K562 (cell line): Measurements from ENCODE around the gene RSPH9. TPM values are rescaled to one million over a fixed set of nuclear protein-coding genes. Genes with fewer than 3 reads are reported as not detected.

Source experiments
- ATAC-seq: fragments of 200-7000 bp; cut with Tn5 transposase; 3 replicates; pipeline ENCODE4 v1.9.1; 2020; ENCODE audit warnings: moderate library complexity
- BruUV-seq: library from RNA; stranded (reverse); fragments of 400-500 nt; replicated peaks from 2 replicates; lab custom pipeline; 2021; lab: Mats Ljungman, UMichigan
- CTCF ChIA-PET: fragments of 300-600 bp; formaldehyde crosslinking; extraction: SDS; loops from one replicate; lab custom pipeline; 2021; ENCODE audit warnings: low intra/inter-chr PET ratio; lab: Yijun Ruan, JAX
- POLR2A ChIA-PET: fragments of 300-600, 350-650 bp; sonication (Branson Sonifier 250); formaldehyde crosslinking; extraction: SDS; loops from one replicate; lab custom pipeline; 2021; ENCODE audit warnings: antibody characterized with exemption, inconsistent platforms; lab: Yijun Ruan, JAX
- DNase-seq, 4 experiments: peaks; one replicate each; pipeline versions ENCODE4 v3.0.0 to v3.0.0-alpha.2; 2011 to 2018; ENCODE audit warnings: low spot score in 3 of 4, mixed read lengths in 3 of 4; ENCODE audit errors: extremely low read depth in 1 of 4
- FAIRE-seq: peaks from 2 replicates; lab custom pipeline; 2011; peaks lifted over from hg19 to GRCh38; lab: Jason Lieb, UNC
- H2AFZ ChIP-seq: 2 replicates; pipeline ENCODE4 v1.6.0; 2011; ENCODE audit warnings: low read depth, low read length, control low read depth, inconsistent platforms
- H3K27ac ChIP-seq: fragments of 200-600 bp; 3 replicates; pipeline ENCODE4 v1.8.0; 2011; ENCODE audit warnings: low read depth, mild to moderate bottlenecking, control low read depth, inconsistent platforms, low read length, moderate library complexity, mixed read lengths; ENCODE audit errors: extremely low read depth
- H3K27me3 ChIP-seq, 2 experiments: fragments of 300-600 bp in 1 of 2; 2 replicates in 1 of 2; 3 replicates in 1 of 2; pipeline versions ENCODE4 v1.6.0 to v1.8.0; 2011; ENCODE audit warnings: inconsistent platforms in 2 of 2, low read length in 2 of 2, mild to moderate bottlenecking in 1 of 2, mixed read lengths in 1 of 2, moderate library complexity in 1 of 2; ENCODE audit not compliant: control insufficient read depth in 2 of 2, insufficient read depth in 2 of 2
- H3K36me3 ChIP-seq: fragments of 300-600 bp; 3 replicates; pipeline ENCODE4 v1.8.0; 2011; ENCODE audit warnings: mild to moderate bottlenecking, low read length, inconsistent platforms; ENCODE audit not compliant: control insufficient read depth, insufficient read depth
- H3K4me1 ChIP-seq, 2 experiments: fragments of 200-600 bp in 1 of 2; replicated peaks in 1 of 2; 2 replicates in 1 of 2; 3 replicates in 1 of 2; pipeline versions ENCODE4 v1.5.1 to v1.8.0; 2011; ENCODE audit warnings: inconsistent platforms in 2 of 2, low read length in 2 of 2, mild to moderate bottlenecking in 1 of 2, mixed read lengths in 1 of 2, moderate library complexity in 1 of 2; ENCODE audit not compliant: control insufficient read depth in 2 of 2, insufficient read depth in 2 of 2
- H3K4me2 ChIP-seq: 2 replicates; pipeline ENCODE4 v1.6.1; 2011; ENCODE audit warnings: low read length, control low read depth, inconsistent platforms, mixed read lengths; ENCODE audit not compliant: insufficient read depth
- H3K4me3 ChIP-seq: fragments of 200-600 bp; sonication (generic), shearing (Covaris generic); 2 replicates; pipeline ENCODE4 v1.5.1; 2016; ENCODE audit warnings: control low read depth, inconsistent platforms
- H3K79me2 ChIP-seq: fragments of 200-600 bp; 3 replicates; pipeline ENCODE4 v1.8.0; 2011; ENCODE audit warnings: low read length, inconsistent platforms; ENCODE audit not compliant: control insufficient read depth, insufficient read depth
- H3K9ac ChIP-seq, 2 experiments: 2 replicates each; pipeline versions ENCODE4 v1.6.0 to v1.6.1; 2011; ENCODE audit warnings: low read depth in 2 of 2, low read length in 2 of 2, control low read depth in 1 of 2, inconsistent platforms in 1 of 2, mild to moderate bottlenecking in 1 of 2, mixed read lengths in 1 of 2; ENCODE audit not compliant: insufficient read depth in 1 of 2
- H3K9me1 ChIP-seq: one replicate; pipeline ENCODE4 v1.6.0; 2011; ENCODE audit warnings: inconsistent platforms, mild to moderate bottlenecking, low read length, moderate library complexity; ENCODE audit not compliant: control insufficient read depth, insufficient read depth
- H3K9me3 ChIP-seq: replicated peaks from 2 replicates; pipeline ENCODE4 v1.5.1; 2011; ENCODE audit warnings: low read depth, low read length, inconsistent platforms; ENCODE audit not compliant: control insufficient read depth, insufficient read depth
- H4K20me1 ChIP-seq: replicated peaks from 2 replicates; pipeline ENCODE4 v1.6.1; 2011; ENCODE audit warnings: low read length, inconsistent platforms, mixed read lengths; ENCODE audit not compliant: control insufficient read depth, insufficient read depth
- BCOR ChIP-seq: fragments of 450-650 bp; IDR thresholded peaks from 2 replicates; pipeline ENCODE4 v1.6.1; 2016
- BDP1 ChIP-seq: IDR thresholded peaks from 3 replicates; pipeline ENCODE4 v1.6.1; 2011; ENCODE audit not compliant: insufficient read length, insufficient read depth
- BHLHE40 ChIP-seq: IDR thresholded peaks from 2 replicates; pipeline ENCODE4 v1.6.1; 2011; ENCODE audit warnings: low read length, improper control_type of control experiment
- CBX1 ChIP-seq: sonication (generic); IDR thresholded peaks from 2 replicates; pipeline ENCODE4 v1.6.1; 2016; ENCODE audit warnings: antibody characterized with exemption, low read depth, mild to moderate bottlenecking
- CHAMP1 ChIP-seq: fragments of 450-650 bp; IDR thresholded peaks from 2 replicates; pipeline ENCODE4 v1.6.1; 2016; ENCODE audit warnings: mild to moderate bottlenecking
- HMG20B ChIP-seq: fragments of 250-450 bp; sonication (Bioruptor Pico); IDR thresholded peaks from 2 replicates; pipeline ENCODE4 v1.5.0; 2021; ENCODE audit warnings: mild to moderate bottlenecking
- MCM2 ChIP-seq: fragments of 450-650 bp; IDR thresholded peaks from 2 replicates; pipeline ENCODE4 v1.6.1; 2017; ENCODE audit warnings: low read depth, mild to moderate bottlenecking
- NFIC ChIP-seq: fragments of 450-650 bp; IDR thresholded peaks from 2 replicates; pipeline ENCODE4 v1.6.1; 2017; ENCODE audit warnings: mild to moderate bottlenecking, inconsistent platforms
- RBM39 ChIP-seq: fragments of 200-400 bp; formaldehyde crosslinking; optimal IDR thresholded peaks from 2 replicates; pipeline ENCODE3; 2018; ENCODE audit warnings: low read depth, low read length
- SAFB ChIP-seq: fragments of 200-400 bp; formaldehyde crosslinking; IDR thresholded peaks from 2 replicates; pipeline ENCODE4 v1.6.1; 2017; ENCODE audit warnings: low read depth, low read length, borderline replicate concordance
- ZBTB49 ChIP-seq: sonication (generic); formaldehyde crosslinking; IDR thresholded peaks from 2 replicates; pipeline ENCODE4 v1.8.0; 2022; ENCODE audit warnings: missing genetic modification reagents, mild to moderate bottlenecking, borderline replicate concordance
- ZKSCAN1 ChIP-seq: fragments of 150-350 bp; IDR thresholded peaks from 2 replicates; pipeline ENCODE4 v1.6.1; 2016; ENCODE audit warnings: low read depth, low read length
- ZNF23 ChIP-seq: fragments of 250-450 bp; sonication (Bioruptor Pico); IDR thresholded peaks from 2 replicates; pipeline ENCODE4 v1.4.0; 2020; ENCODE audit warnings: mild to moderate bottlenecking
- ZNF41 ChIP-seq: fragments of 250-450 bp; sonication (Bioruptor Pico); conservative IDR thresholded peaks from 2 replicates; pipeline ENCODE4 v1.4.0; 2020; ENCODE audit warnings: mild to moderate bottlenecking
- ZSCAN29 ChIP-seq: fragments of 450-650 bp; IDR thresholded peaks from 2 replicates; pipeline ENCODE4 v1.6.1; 2017
- WGBS: fragments of 100-300 bp; shearing (Covaris generic); methylation state at CpG from one replicate; pipeline ENCODE4 v1.1.6; 2016; ENCODE audit warnings: low coverage, mixed read lengths; ENCODE audit not compliant: insufficient coverage; ENCODE audit errors: missing lambda C conversion rate; 5-methylcytosine and 5-hydroxymethylcytosine counted together
- in situ Hi-C: fragments of 300-500 bp; cut with MboI; formaldehyde crosslinking; loops from 4 replicates; pipeline ENCODE4 v1.15.0; 2018; ENCODE audit warnings: inconsistent platforms, mixed read lengths
- intact Hi-C: fragments of 100-400 bp; cut with micrococcal nuclease; formaldehyde crosslinking; loops from 2 replicates; pipeline ENCODE4 v1.14.2; 2022
- polyA plus RNA-seq, 8 experiments: library from polyadenylated mRNA; depleted of rRNA in 4 of 8; stranded (reverse) in 5 of 8; unstranded in 3 of 8; fragments of >200 nt; fragmentation: Nextera tagmentation in 2 of 8; fragmentation: Illumina TruSeq in 1 of 8; extraction: Ambion mirVana in 2 of 8; extraction: Trizol in 1 of 8; gene quantifications; 2 replicates each; pipeline versions ENCODE4 v1.2.1 to v1.2.3, GENCODE V29; 2011 to 2014; ENCODE audit warnings: inconsistent platforms in 1 of 8, missing spikeins in 1 of 8
- total RNA-seq, 7 experiments: library from RNA; depleted of rRNA in 6 of 7; stranded (reverse); fragments of >200 nt in 6 of 7; fragmentation: Illumina TruSeq in 2 of 7; extraction: Trizol in 2 of 7; gene quantifications; 2 replicates each; pipeline versions ENCODE4 v1.2.1 to v1.2.3, GENCODE V29; 2011 to 2021; ENCODE audit warnings: low replicate concordance in 1 of 7
- TF ChIP-seq, protein P1 (sequence below): IDR thresholded peaks from 2 replicates; pipeline ENCODE4 v1.6.1; 2011; ENCODE audit warnings: borderline replicate concordance, low read depth, mild to moderate bottlenecking, moderate library complexity, low read length; ENCODE audit not compliant: insufficient read depth, poor library complexity, severe bottlenecking
- TF ChIP-seq, protein P2 (sequence below): fragments of 450-650 bp; formaldehyde crosslinking; conservative IDR thresholded peaks from 2 replicates; pipeline ENCODE4 v1.4.0; 2022; ENCODE audit warnings: mild to moderate bottlenecking, missing genetic modification characterization

Gene RSPH9
- total and polyA plus RNA-seq, 9 of the 15 experiments (the other 6 are each of a cell fraction or from before 2014, with no cell fraction given), result 0.05 to 0.60 (median 0.39) TPM; not detected in 6

DNA sequence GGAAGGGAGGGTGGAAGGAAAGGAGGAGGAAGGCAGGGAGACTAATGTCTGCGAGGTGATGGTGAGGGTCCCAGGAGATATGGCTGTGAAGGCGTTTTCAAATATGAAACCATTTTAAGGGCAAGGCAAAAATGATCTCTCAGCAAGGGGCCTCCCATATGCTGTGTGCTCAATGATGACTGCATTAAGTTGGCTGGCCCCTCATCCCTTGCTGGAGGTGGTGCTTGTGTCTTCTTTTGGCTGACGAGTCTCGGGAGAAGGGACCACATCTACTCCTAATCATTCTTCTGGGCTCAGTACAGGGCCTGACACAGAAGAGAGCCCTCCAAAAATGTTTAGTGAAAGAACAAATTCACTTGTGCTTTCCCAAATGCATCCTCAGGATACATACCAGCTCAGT is 65.7 kb downstream of the RSPH9 start:
- intact Hi-C loops, result no loop called here
- DNase-seq (no peak), FAIRE-seq (no peak), ATAC-seq (no peak)
- Histone ChIP-seq H2AFZ (no peak overlapping the region), H3K27ac (no peak overlapping the region), H3K9me1 (no peaks in the 10 kb centered on the region), H3K9me3 (no peaks in the 10 kb centered on the region), H3K36me3 (no peaks in the 10 kb centered on the region), H3K4me2 (no peak overlapping the region), H3K9ac (no peak overlapping the region), H4K20me1 (no peaks in the 10 kb centered on the region), H3K4me1 (peaks cover 15 to 51% of the 10 kb centered on the region in 2 experiments; a peak in 4 of 5 replicates), H3K4me3 (no peak overlapping the region), H3K27me3 (no peaks in the 10 kb centered on the region), H3K79me2 (no peaks in the 10 kb centered on the region)
- in situ Hi-C loops, result no loop called here
- ChIA-PET POLR2A (no interaction called here), CTCF (no interaction called here)
- WGBS, result 37% methylated on average over 4 of the region's 4 CpGs
- BruUV-seq, result no TSS peak
- TF ChIP-seq, protein P1, sequence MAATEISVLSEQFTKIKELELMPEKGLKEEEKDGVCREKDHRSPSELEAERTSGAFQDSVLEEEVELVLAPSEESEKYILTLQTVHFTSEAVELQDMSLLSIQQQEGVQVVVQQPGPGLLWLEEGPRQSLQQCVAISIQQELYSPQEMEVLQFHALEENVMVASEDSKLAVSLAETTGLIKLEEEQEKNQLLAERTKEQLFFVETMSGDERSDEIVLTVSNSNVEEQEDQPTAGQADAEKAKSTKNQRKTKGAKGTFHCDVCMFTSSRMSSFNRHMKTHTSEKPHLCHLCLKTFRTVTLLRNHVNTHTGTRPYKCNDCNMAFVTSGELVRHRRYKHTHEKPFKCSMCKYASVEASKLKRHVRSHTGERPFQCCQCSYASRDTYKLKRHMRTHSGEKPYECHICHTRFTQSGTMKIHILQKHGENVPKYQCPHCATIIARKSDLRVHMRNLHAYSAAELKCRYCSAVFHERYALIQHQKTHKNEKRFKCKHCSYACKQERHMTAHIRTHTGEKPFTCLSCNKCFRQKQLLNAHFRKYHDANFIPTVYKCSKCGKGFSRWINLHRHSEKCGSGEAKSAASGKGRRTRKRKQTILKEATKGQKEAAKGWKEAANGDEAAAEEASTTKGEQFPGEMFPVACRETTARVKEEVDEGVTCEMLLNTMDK, result no peak
- no peak for TF ChIP-seq BHLHE40
- TF ChIP-seq ZNF23 (CRISPR knock-in tag), result no peak
- TF ChIP-seq, protein P2, sequence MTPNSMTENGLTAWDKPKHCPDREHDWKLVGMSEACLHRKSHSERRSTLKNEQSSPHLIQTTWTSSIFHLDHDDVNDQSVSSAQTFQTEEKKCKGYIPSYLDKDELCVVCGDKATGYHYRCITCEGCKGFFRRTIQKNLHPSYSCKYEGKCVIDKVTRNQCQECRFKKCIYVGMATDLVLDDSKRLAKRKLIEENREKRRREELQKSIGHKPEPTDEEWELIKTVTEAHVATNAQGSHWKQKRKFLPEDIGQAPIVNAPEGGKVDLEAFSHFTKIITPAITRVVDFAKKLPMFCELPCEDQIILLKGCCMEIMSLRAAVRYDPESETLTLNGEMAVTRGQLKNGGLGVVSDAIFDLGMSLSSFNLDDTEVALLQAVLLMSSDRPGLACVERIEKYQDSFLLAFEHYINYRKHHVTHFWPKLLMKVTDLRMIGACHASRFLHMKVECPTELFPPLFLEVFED (CRISPR knock-in tag), result no peak
- TF ChIP-seq CBX1, result no peak
- no peak for TF ChIP-seq ZKSCAN1
- TF ChIP-seq RBM39, result no peak
- TF ChIP-seq ZNF41 (CRISPR knock-in tag), result no peak
- TF ChIP-seq CHAMP1, result no peak
- TF ChIP-seq BDP1, result no peak
- no peak for TF ChIP-seq BCOR
- no peak for TF ChIP-seq SAFB
- TF ChIP-seq HMG20B (CRISPR knock-in tag), result no peak
- no peak for TF ChIP-seq ZSCAN29
- TF ChIP-seq MCM2, result no peak
- no peak for TF ChIP-seq ZBTB49 (CRISPR knock-in tag)
- no peak for TF ChIP-seq NFIC
